GM19351 (cell line): ENCODE measurements around the gene KCNIP4.

Experiments
- ATAC-seq: cut with Tn5 transposase; IDR thresholded peaks from one replicate; pipeline ENCODE4 v1.9.1; 2021; ENCODE audit warnings: mild to moderate bottlenecking, moderate library complexity; ENCODE audit not compliant: unreplicated experiment

Gene KCNIP4

DNA sequence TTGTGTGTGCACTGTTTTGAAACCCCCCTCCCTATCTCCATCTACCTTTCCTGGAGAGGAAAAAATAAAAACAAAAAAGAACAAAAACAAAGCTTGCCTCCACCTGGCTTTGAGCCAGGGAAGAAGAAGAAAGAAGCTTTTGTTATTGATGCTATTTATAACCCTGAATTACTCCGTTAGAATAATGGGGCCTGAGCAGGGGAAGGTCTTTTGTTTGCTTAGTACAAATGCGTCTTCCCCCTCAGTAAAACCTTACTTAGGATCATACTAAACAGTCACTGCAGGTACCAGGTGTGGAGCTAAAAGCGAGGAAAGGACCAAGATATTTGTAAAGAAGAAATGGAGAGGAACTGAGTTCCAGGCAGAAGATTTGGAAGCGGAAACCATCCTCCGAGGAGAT lies 352.1 kb downstream of the KCNIP4 start:
- ATAC-seq, result no peak

DNA sequence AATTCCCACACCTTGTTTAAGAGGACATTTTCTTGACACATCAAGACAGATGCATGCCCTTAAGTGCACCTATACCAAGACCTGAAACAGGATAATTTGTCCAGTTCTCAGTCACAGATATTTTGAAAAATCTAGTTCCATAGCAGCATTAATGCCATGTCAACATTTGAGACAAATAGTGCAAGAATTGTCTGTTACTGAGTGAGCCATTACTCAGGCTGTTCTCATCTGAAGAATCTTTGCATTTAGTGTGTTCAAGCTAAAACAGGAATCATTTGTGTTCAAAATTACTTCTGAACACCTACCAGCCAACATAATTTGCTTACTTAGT lies 354.9 kb downstream of the KCNIP4 start:
- no peak for ATAC-seq

DNA sequence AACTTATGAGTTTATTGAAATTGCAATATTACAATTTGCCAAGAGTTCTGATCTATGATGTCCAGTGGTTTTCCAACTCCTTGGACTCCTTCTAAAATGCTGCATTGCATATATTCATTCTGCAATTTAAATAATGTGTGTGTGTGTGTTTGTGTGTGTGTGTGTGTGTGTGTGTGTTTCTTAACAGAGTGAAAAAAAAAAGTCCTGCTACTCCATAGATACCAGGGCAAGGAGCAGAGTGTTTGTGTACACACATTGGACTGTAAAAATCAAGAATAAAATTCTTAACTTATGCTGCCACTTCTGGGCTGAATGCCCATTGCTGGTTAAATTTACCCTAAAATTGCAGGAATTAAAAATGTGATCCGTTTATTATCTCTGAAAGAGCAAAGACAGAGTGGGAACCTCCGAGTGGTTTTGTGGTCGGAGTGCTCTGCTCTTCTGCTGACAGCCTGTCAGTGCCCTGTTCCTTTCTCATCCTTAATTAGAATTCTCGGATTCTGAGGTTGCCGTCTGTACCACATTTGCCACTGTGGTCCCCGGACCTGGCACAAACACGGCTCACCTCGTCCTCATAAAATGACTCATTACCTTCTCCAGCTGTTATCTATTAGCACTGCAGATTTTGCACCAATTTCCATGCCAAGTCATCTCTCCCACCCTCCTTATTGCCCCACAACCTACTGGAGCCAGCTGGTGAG lies 355.5 kb downstream of the KCNIP4 start:
- ATAC-seq, result no peak

DNA sequence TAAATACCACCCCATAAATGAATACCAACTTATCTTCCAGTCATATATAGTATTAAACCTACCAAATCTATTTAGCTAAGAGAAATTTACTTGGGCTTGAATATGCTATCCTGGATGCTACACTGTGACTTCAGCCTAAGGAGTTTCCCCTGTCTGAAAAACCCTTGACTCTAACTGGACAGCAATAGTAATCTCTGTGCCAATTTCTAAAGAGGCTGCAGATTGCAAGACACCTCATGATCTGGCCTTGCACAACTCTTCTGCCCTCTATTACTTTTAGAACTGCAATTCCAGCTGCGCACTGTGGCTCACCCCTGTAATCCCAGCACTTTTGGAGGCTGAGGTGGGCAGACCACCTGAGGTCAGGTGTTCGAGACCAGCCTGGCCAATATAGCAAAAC lies 371.5 kb downstream of the KCNIP4 start:
- ATAC-seq, result no peak

DNA sequence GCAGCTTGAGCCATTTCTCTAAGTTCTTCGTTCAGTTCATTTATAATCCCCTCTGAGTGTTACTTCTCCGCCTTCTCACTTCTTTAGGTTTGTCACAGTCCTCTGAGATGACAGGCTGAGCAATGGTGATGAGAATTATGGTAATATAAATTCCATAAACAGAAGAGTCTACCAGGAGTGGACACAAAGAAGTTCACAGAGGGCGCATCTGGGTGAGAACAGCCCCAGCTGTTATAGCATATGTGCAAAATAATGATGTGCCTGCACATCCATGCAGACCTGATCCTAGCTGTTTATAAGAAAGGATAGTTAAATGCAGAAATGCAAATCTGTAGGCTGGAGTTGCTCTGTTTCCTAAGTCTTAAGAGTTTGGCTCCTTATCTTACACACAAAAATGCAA lies 377.5 kb downstream of the KCNIP4 start:
- no peak for ATAC-seq

DNA sequence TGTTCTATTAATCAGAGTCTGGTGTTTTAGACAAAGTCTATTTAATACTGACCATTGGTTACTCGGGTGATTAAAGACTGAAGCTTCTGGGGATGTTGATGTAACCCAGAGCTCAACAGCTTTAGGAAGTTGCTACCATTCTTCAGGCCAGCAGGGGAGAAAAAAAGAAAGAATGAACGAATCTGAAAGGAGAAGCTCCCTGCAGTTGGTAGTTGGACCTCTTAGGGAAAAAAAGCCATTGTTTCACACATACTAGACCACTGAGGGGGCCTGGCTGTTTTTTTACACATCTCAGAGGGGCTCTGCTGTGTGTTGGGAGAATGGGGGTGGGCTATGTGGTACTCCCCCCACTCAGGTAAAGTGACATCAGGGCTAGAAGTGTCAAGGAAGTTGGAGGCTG lies 378.9 kb downstream of the KCNIP4 start:
- ATAC-seq, result no peak

GRCh38 chr4:21555083-21555482 lies 393.5 kb downstream of the KCNIP4 start:
- no peak for ATAC-seq

DNA sequence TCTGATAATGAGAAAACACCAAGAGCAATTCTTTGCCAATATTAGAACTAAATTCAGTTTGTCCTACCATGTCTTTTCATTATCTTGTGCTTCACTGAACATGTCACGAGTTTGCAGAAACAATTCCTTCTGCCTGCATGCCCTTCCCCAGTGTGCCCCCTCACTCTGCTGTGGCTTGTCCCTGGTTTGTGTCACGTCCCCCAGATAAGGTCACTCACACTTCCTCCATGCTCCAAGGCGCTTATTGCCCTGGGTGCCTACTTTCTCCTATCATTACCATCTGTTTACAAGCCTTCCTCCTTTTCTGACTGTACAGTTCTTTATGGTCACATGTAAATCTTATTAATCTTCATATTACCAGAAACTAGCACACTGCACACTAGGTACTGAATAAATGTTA lies 394.1 kb downstream of the KCNIP4 start:
- ATAC-seq, result no peak

GRCh38 chr4:21554066-21554465 lies 394.5 kb downstream of the KCNIP4 start:
- ATAC-seq, result no peak

GRCh38 chr4:21552455-21552854 lies 396.1 kb downstream of the KCNIP4 start:
- no peak for ATAC-seq

- ATAC-seq, result no peak
Measured at GRCh38 chr4:21544955-21545354, 403.6 kb downstream of the KCNIP4 start.

DNA sequence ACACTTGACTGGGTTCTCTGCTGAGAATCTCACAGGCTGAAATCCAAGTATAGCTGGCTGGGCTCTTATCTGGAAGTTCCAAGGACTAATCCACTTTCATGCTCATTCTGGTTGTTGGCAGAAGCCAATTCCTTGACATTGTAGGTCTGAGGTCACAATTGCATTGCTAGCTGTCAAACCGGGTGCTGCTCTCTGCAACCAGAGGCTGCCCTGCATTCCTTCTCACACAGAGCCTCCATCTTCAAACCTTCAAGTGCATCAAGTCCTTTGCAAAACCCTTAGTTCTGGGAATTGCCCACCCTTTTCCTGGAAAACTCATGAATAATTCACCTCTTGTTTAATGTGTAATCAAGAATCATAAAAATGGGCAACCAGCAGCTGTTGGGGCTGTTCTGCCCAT lies 404.2 kb downstream of the KCNIP4 start:
- no peak for ATAC-seq

DNA sequence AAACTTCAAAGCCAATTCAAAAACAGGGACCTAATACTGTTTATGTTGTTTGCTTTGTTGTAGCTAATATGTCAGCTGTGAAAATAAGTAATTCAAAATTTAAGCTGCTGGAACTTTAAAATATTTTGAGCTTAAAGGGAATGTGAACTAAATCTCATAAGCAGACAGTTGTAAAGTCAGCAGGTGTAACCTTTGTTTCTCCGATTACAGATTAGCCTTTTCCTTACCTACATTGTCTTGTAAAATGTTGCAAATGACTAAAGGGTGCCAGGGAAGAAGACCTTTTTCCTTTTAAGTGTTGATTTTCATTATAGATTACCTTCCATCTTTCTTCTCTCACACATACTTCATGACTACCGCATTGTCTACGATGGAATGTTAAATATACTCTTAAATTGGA lies 405.1 kb downstream of the KCNIP4 start:
- no peak for ATAC-seq

DNA sequence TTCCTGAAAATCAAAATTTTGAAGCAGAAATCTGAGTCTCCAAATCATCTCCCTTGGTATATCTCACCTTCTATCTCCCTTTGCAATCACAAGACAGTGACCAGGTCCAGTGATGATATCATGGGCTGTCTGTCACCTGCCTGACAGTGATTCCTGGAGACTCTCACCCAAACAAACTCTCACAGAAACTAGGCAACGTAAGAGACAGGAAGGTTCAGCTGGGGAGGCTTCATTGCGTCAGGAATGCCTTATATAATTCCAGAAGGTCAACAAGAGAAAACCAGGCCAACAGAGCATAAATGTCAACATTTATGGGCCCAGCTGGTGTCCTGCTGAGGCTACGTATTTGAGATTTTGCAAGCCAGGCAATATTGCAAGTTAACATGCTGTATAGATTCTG lies 412.7 kb downstream of the KCNIP4 start:
- ATAC-seq, result no peak

DNA sequence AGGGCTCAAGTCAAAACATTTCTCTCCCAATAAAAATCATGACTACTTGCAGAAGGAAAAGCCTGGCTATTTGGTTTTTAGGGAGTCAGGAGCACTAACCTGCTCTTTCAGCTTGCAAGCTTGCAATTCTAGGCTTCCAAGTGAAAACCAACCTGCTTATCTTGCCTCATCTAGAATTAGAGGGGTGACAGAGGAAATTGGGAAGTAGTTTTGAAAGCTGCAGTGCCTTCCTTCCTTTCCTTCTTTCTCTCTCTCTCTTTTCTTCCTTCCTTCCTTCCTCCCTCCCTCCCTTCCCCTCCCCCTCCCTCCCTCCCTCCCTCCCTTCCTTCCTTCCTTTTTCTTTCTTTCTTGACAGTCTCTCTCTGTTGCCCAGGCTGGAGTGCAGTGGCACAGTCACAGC lies 417.5 kb downstream of the KCNIP4 start:
- no peak for ATAC-seq

GRCh38 chr4:21529214-21529613 lies 419.4 kb downstream of the KCNIP4 start:
- ATAC-seq, result no peak

- no peak for ATAC-seq
Measured at GRCh38 chr4:21522296-21522695, 426.3 kb downstream of the KCNIP4 start.

DNA sequence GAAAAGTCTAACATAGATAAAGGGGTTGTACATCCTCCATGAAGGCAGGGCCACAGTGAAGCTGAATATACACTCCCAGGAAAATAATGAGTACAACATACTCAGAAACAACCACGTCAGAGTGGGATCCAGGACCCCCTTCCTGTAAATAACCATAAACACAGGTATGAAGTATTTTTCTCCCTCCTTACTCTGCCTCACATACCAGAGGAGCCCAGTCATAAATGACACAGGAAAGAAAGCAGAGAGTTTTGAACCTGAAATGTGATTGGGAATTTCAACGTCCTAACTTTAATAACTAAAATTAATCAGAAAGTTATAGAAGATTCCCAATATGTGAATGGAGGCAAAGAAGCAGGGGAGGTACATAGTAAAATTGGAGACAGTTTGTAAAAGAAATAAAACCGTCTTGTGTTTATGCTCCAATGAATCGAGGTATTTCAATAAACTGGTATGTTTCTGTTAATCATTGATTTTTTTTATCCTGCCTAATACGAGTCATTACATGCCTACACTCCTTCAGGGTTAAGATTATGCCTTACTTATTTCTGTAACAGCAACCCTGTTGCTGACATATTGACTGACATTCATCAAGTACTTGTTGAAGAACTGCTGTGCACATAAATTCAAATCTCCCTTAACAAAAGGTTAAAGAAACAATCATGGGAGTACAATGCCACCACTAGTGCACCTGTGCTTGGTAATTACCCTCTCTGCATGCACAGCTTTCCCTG lies 431.3 kb downstream of the KCNIP4 start:
- ATAC-seq, result no peak

- no peak for ATAC-seq
Measured at GRCh38 chr4:21514022-21514694, 434.4 kb downstream of the KCNIP4 start.

DNA sequence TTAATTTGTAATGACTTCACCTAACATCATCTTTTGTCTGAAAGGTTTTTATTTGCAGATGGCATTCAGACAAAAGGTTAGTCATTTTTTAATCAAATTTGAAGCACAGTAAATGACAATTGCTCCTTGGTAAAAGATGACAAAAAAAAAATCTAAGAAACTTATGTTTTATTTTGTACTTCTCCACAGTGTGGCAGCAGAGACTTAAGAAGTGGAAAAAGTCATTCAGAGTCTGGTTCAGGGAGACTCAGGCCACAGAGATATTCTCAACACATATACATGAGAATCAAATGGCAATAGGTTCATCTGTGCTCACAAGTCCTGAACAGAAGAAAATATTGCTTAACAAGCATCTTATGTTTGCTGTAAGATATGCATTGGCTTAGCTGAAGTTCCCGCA lies 436.2 kb downstream of the KCNIP4 start:
- ATAC-seq, result no peak

DNA sequence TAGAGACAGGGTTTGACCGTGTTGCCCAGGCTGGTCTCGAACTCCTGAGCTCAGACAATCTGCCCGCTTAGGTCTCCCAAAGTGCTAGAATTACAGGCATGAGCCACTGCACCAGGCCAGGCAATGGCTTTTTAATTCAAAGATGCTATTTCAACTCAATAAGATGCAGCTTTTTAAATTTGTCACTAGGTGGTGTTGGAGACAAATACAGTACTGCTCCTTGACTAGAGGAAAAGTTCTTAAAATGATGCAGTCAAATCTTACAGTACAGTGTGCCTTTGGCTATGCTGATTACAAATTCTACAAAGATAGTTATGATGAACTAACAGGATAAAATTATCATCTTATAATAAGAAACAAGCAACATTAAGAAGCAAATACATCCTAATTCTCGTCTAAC lies 441.1 kb downstream of the KCNIP4 start:
- ATAC-seq, result peak; percentile 84

- ATAC-seq, result no peak
Measured at GRCh38 chr4:21490682-21491081, 457.9 kb downstream of the KCNIP4 start.
